ENCODE results near the gene PLA2G5.

GRCh38 chr1:20031161-20031560 is 38.8 kb upstream of the PLA2G5 start:
- TF ChIP-seq POLR2A (IDR thresholded peaks at IDR 0.05) (no peak), CTCF (IDR thresholded peaks at IDR 0.05) (no peak)

Data from thyroid gland (tissue), 4 donors.